Spleen (tissue), 11 donors: ENCODE data around the gene CACNA2D3. TPM values are rescaled to one million over a fixed set of nuclear protein-coding genes. Genes with fewer than 3 reads are reported as not detected.

Source experiments
- DNase-seq: peaks from one replicate; pipeline ENCODE4 v3.0.0-alpha.2; 2020
- H3K27ac ChIP-seq, 8 donors: fragments of 200-600 bp; sonication (generic) in 7 of 8; 1 replicate in 4 of 8; 2 replicates in 4 of 8; pipeline versions ENCODE4 v1.5.0 to v1.8.0; 2016 to 2021; ENCODE audit warnings: inconsistent platforms in 4 of 8, mild to moderate bottlenecking in 4 of 8, moderate library complexity in 1 of 8
- H3K27me3 ChIP-seq, 7 donors: fragments of 200-600 bp; sonication (generic) in 6 of 7; replicated peaks in 1 of 7; 1 replicate in 4 of 7; 2 replicates in 3 of 7; pipeline versions ENCODE4 v1.5.0 to v1.8.0; 2016 to 2021; ENCODE audit warnings: inconsistent platforms in 3 of 7, mild to moderate bottlenecking in 1 of 7
- H3K36me3 ChIP-seq, 6 donors: fragments of 200-600 bp; sonication (generic) in 5 of 6; 1 replicate in 4 of 6; 2 replicates in 2 of 6; pipeline versions ENCODE4 v1.5.0 to v1.8.0; 2016 to 2021; ENCODE audit warnings: inconsistent platforms in 2 of 6
- H3K4me1 ChIP-seq, 6 donors: fragments of 200-600 bp; sonication (generic) in 5 of 6; 1 replicate in 3 of 6; 2 replicates in 3 of 6; pipeline versions ENCODE4 v1.5.0 to v1.8.0; 2016 to 2021; ENCODE audit warnings: inconsistent platforms in 3 of 6
- H3K4me3 ChIP-seq, 8 donors: fragments of 200-600 bp; sonication (generic) in 7 of 8; 1 replicate in 4 of 8; 2 replicates in 4 of 8; pipeline versions ENCODE4 v1.5.0 to v1.8.0; 2016 to 2021; ENCODE audit warnings: inconsistent platforms in 4 of 8, mild to moderate bottlenecking in 4 of 8, moderate library complexity in 2 of 8
- H3K9me3 ChIP-seq, 8 donors: fragments of 200-600 bp; sonication (generic) in 7 of 8; 1 replicate in 4 of 8; 2 replicates in 4 of 8; pipeline versions ENCODE4 v1.5.0 to v1.8.0; 2016 to 2021; ENCODE audit warnings: inconsistent platforms in 4 of 8
- POLR2A ChIP-seq, 3 donors: fragments of 450-650 bp; IDR thresholded peaks; one replicate each; pipeline ENCODE4 v1.5.1; 2017; ENCODE audit warnings: antibody characterized with exemption in 3 of 3, mild to moderate bottlenecking in 1 of 3
- POLR2AphosphoS5 ChIP-seq, 3 donors: sonication (generic); formaldehyde crosslinking; IDR thresholded peaks; one replicate each; pipeline ENCODE4 v1.5.1; 2017; ENCODE audit warnings: antibody characterized with exemption in 3 of 3
- WGBS, 5 donors: extraction: QIAGEN DNeasy Blood & Tissue Kit in 3 of 5; methylation state at CpG; one replicate each; pipeline versions ENCODE4 v1.1.5 to v1.1.7; 2013 to 2018; 5-methylcytosine and 5-hydroxymethylcytosine counted together
- intact Hi-C: fragments of 100-400 bp; cut with DNase I; formaldehyde crosslinking; loops from one replicate; pipeline ENCODE4 v1.15.0; 2023; ENCODE audit warnings: low total_unique reads
- polyA plus RNA-seq, 3 donors: library from polyadenylated mRNA; stranded (reverse); fragments of 200-250 nt; gene quantifications; one replicate each; pipeline ENCODE4 v1.2.1, GENCODE V29; 2013
- total RNA-seq, 7 donors: library from RNA; depleted of rRNA in 3 of 7; stranded (reverse); fragments of >200 nt in 3 of 7; fragmentation: NEBNext Ultra II Directional in 4 of 7; extraction: Animal tissue kit (Norgen Biotek cat#: 25700) in 4 of 7; gene quantifications; one replicate each; pipeline versions ENCODE4 v1.1.0 to v1.2.1, GENCODE V29; 2016 to 2021
- TF ChIP-seq, protein P1 (sequence below), 11 experiments: fragments of 200-600 bp in 7 of 11; fragments of 450-650 bp in 4 of 11; sonication (generic) in 4 of 11; IDR thresholded peaks in 8 of 11; conservative IDR thresholded peaks in 3 of 11; 1 replicate in 7 of 11; 2 replicates in 4 of 11; pipeline versions ENCODE4 v1.4.0 to v1.8.0; 2016 to 2021; ENCODE audit warnings: antibody characterized with exemption in 11 of 11, inconsistent platforms in 4 of 11, mild to moderate bottlenecking in 1 of 11
- donor health status: healthy with polysubstance abuse.
- donor health status: DM: no; HTN: no; CAD: no; lungs with moderate emphysema.
- donor health status: DM: no; HTN: no; CAD: no.
- donor health status: Bipolar disorder and iron deficiency.
- donor health status: healthy.
- donor health status: DM: no; HTN: no; CAD: no.
- donor health status: DM: yes; HTN: yes; CAD: no.

Gene CACNA2D3
- total and polyA plus RNA-seq, 10 donors, result 0.83 to 4.9 (median 2.9) TPM

GRCh38 chr3:54150864-54151467 lies 28.6 kb downstream of the CACNA2D3 start:
- no peaks in the 10 kb centered on the region for H3K36me3 ChIP-seq
- H3K27ac ChIP-seq, result no peak overlapping the region
- TF ChIP-seq POLR2A (IDR thresholded peaks at IDR 0.05), result no peak
- TF ChIP-seq, protein P1, sequence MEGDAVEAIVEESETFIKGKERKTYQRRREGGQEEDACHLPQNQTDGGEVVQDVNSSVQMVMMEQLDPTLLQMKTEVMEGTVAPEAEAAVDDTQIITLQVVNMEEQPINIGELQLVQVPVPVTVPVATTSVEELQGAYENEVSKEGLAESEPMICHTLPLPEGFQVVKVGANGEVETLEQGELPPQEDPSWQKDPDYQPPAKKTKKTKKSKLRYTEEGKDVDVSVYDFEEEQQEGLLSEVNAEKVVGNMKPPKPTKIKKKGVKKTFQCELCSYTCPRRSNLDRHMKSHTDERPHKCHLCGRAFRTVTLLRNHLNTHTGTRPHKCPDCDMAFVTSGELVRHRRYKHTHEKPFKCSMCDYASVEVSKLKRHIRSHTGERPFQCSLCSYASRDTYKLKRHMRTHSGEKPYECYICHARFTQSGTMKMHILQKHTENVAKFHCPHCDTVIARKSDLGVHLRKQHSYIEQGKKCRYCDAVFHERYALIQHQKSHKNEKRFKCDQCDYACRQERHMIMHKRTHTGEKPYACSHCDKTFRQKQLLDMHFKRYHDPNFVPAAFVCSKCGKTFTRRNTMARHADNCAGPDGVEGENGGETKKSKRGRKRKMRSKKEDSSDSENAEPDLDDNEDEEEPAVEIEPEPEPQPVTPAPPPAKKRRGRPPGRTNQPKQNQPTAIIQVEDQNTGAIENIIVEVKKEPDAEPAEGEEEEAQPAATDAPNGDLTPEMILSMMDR (IDR thresholded peaks at IDR 0.05 in 8 of 11, conservative IDR thresholded peaks at IDR 0.05 in 3 of 11), result no peak
- TF ChIP-seq POLR2AphosphoS5 (IDR thresholded peaks at IDR 0.05), result no peak
- WGBS, 5 donors, result 83 to 91% (median 86%) methylated on average over 3 of the region's 3 CpGs
- H3K4me1 ChIP-seq, result peaks cover 0 to 16% (median 5%) of the 10 kb centered on the region in 6 donors
- H3K9me3 ChIP-seq, result no peaks in the 10 kb centered on the region
- H3K27me3 ChIP-seq, result peaks cover 0 to 14% (median 0%) of the 10 kb centered on the region in 7 donors
- DNase-seq, result no peak
- H3K4me3 ChIP-seq, result no peak overlapping the region
- intact Hi-C loops, result no loop called here

DNA sequence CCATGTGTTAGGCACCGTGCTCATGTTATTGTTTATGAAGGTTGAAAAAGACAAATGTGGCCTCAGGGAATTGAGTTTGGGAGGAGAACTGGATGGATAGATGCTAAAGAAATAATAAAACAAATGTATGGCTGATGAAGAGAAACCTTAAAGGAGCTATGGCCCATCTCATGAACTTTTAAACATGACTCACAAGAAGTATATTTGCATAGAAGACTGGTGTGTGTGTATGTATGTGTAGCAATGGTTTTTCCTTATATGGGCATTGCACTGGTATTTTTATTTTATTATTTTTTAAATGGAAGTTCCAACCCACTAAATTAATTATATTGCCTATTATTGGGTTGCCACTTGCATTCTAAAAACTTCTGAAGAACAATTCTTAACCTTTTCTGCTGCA lies 31.1 kb downstream of the CACNA2D3 start:
- H3K27ac ChIP-seq, result no peak overlapping the region
- H3K4me3 ChIP-seq, result no peak overlapping the region
- 61 to 91% (median 85%) methylated on average over 1 of the region's 1 CpG for WGBS, 5 donors
- TF ChIP-seq POLR2AphosphoS5 (IDR thresholded peaks at IDR 0.05), result no peak
- no peak for TF ChIP-seq POLR2A (IDR thresholded peaks at IDR 0.05)
- TF ChIP-seq, protein P1 (IDR thresholded peaks at IDR 0.05 in 8 of 11, conservative IDR thresholded peaks at IDR 0.05 in 3 of 11), result no peak
- no peaks in the 10 kb centered on the region for H3K27me3 ChIP-seq
- intact Hi-C loops, result no loop called here
- H3K9me3 ChIP-seq, result no peaks in the 10 kb centered on the region
- no peaks in the 10 kb centered on the region for H3K4me1 ChIP-seq
- no peak for DNase-seq
- no peaks in the 10 kb centered on the region for H3K36me3 ChIP-seq

DNA sequence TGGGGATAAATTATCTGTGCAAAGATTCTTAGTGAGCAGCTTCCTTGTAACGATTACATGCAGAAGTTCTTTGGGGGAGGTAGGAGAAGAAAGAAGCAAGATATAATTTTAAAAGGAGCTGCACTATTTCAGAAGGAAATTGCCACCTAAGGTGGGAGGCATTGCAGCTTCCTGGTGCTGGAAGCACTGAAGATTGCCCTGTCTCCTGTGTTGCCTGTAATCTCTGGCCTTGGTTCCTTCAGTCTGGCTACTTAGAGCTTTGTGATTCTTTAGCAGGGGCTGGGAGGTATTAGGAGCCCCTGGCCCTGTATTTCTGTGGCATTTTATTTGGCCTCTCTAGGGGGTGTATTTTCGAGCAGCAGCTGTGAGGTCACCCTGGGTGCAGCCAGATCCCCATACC lies 35.5 kb downstream of the CACNA2D3 start:
- WGBS, 5 donors, result 48 to 53% (median 53%) methylated on average over 2 of the region's 2 CpGs

DNA sequence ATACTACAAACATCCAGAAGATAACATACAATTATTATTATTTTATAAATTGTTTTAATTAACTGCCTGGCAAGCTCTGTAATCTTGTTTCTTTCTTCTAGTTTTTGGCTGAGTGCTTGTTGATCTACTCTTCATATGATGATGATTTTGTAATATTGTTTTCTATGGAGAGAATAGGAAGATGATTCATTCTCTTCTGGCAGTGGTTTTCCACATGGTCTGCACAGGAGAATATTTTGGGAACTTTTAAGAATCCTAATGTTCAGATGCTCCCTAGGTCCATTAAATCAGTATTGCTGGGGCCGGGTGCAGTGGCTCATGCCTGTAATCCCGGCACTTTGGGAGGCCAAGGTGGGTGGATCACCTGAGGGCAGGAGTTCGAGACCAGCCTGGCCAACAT lies 37.6 kb downstream of the CACNA2D3 start:
- H3K36me3 ChIP-seq, result no peaks in the 10 kb centered on the region
- no peaks in the 10 kb centered on the region for H3K4me1 ChIP-seq
- 36 to 79% (median 57%) methylated on average over 2 to 3 of the region's 3 CpGs for WGBS, 5 donors
- no peaks in the 10 kb centered on the region for H3K9me3 ChIP-seq
- no peak overlapping the region for H3K4me3 ChIP-seq
- no peak for DNase-seq
- TF ChIP-seq POLR2A (IDR thresholded peaks at IDR 0.05) (no peak), POLR2AphosphoS5 (IDR thresholded peaks at IDR 0.05) (no peak)
- TF ChIP-seq, protein P1 (IDR thresholded peaks at IDR 0.05 in 8 of 11, conservative IDR thresholded peaks at IDR 0.05 in 3 of 11), result no peak
- H3K27ac ChIP-seq, result no peak overlapping the region
- intact Hi-C loops, result no loop called here
- H3K27me3 ChIP-seq, result peaks cover 0 to 6% (median 0%) of the 10 kb centered on the region in 7 donors

More for the DNA sequence above, 35.5 kb downstream of the CACNA2D3 start:
- peaks cover 0 to 6% (median 0%) of the 10 kb centered on the region in 7 donors for H3K27me3 ChIP-seq
- H3K36me3 ChIP-seq, result no peaks in the 10 kb centered on the region
- H3K27ac ChIP-seq, result no peak overlapping the region
- intact Hi-C loops, result no loop called here
- TF ChIP-seq POLR2A (IDR thresholded peaks at IDR 0.05) (no peak), POLR2AphosphoS5 (IDR thresholded peaks at IDR 0.05) (no peak)
- TF ChIP-seq, protein P1 (IDR thresholded peaks at IDR 0.05 in 8 of 11, conservative IDR thresholded peaks at IDR 0.05 in 3 of 11), result no peak
- no peaks in the 10 kb centered on the region for H3K9me3 ChIP-seq
- no peak for DNase-seq
- no peak overlapping the region for H3K4me3 ChIP-seq
- H3K4me1 ChIP-seq, result no peaks in the 10 kb centered on the region
